DND-41 (cell line): ENCODE measurements around the gene TNFRSF12A.

Experiments
- ATAC-seq: fragments of 200-7000 bp; cut with Tn5 transposase; 3 replicates; pipeline ENCODE4 v1.9.1; 2021; ENCODE audit warnings: low read depth; ENCODE audit not compliant: insufficient read depth
- DNase-seq: peaks from one replicate; pipeline ENCODE4 v3.0.0-alpha.2; 2020
- H2AFZ ChIP-seq: 2 replicates; pipeline ENCODE4 v1.6.0; 2012; ENCODE audit warnings: low read depth, low read length
- H3K27ac ChIP-seq: 2 replicates; pipeline ENCODE4 v1.5.1; 2012; ENCODE audit warnings: low read length, inconsistent platforms
- H3K27me3 ChIP-seq: fragments of 200-600 bp; sonication (generic); 2 replicates; pipeline ENCODE4 v1.6.0; 2012; ENCODE audit warnings: low read length, mild to moderate bottlenecking, inconsistent platforms; ENCODE audit not compliant: insufficient read depth, poor library complexity
- H3K36me3 ChIP-seq: 2 replicates; pipeline ENCODE4 v1.5.1; 2012; ENCODE audit warnings: low read length, inconsistent platforms; ENCODE audit not compliant: insufficient read depth
- H3K4me1 ChIP-seq: 2 replicates; pipeline ENCODE4 v1.5.1; 2012; ENCODE audit warnings: mild to moderate bottlenecking, low read length; ENCODE audit not compliant: insufficient read depth
- H3K4me2 ChIP-seq: 2 replicates; pipeline ENCODE4 v1.6.0; 2012; ENCODE audit warnings: mild to moderate bottlenecking, moderate library complexity, low read length, inconsistent platforms; ENCODE audit not compliant: insufficient read depth
- H3K4me3 ChIP-seq, 2 experiments: fragments of 200-600 bp in 1 of 2; shearing (Covaris generic) in 1 of 2; 2 replicates each; pipeline ENCODE4 v1.5.1; 2012 to 2016; ENCODE audit warnings: inconsistent platforms in 2 of 2, low read length in 2 of 2, mild to moderate bottlenecking in 2 of 2, low read depth in 1 of 2, moderate library complexity in 1 of 2
- H3K79me2 ChIP-seq: 2 replicates; pipeline ENCODE4 v1.6.0; 2012; ENCODE audit warnings: low read length, inconsistent platforms; ENCODE audit not compliant: insufficient read depth
- H3K9ac ChIP-seq: 2 replicates; pipeline ENCODE4 v1.6.0; 2012; ENCODE audit warnings: low read depth, mild to moderate bottlenecking, inconsistent platforms, low read length, moderate library complexity
- H3K9me3 ChIP-seq: 2 replicates; pipeline ENCODE4 v1.5.1; 2012; ENCODE audit warnings: low read length, moderate library complexity, mild to moderate bottlenecking, inconsistent platforms; ENCODE audit not compliant: insufficient read depth, severe bottlenecking
- H4K20me1 ChIP-seq: 2 replicates; pipeline ENCODE4 v1.6.0; 2012; ENCODE audit warnings: low read length; ENCODE audit not compliant: insufficient read depth
- CTCF ChIP-seq: IDR thresholded peaks from 2 replicates; pipeline ENCODE4 v1.5.1; 2012; ENCODE audit warnings: borderline replicate concordance, low read length, moderate library complexity, mild to moderate bottlenecking; ENCODE audit not compliant: poor library complexity, severe bottlenecking; ENCODE audit errors: extremely low read depth
- EZH2 ChIP-seq: IDR thresholded peaks from 3 replicates; pipeline ENCODE4 v1.6.1; 2012; ENCODE audit warnings: borderline replicate concordance, low read depth, mild to moderate bottlenecking, moderate library complexity, low read length, inconsistent platforms; ENCODE audit not compliant: severe bottlenecking

The TNFRSF12A gene

GRCh38 chr16:3010510-3010909 lies 9.7 kb upstream of the TNFRSF12A start:
- Histone ChIP-seq H3K36me3 (no peaks in the 10 kb centered on the region), H3K79me2 (no peaks in the 10 kb centered on the region), H3K9ac (no peak overlapping the region), H3K4me1 (peaks cover 35% of the 10 kb centered on the region), H3K27me3 (no peaks in the 10 kb centered on the region), H3K9me3 (no peaks in the 10 kb centered on the region), H3K4me2 (no peak overlapping the region), H3K4me3 (no peak overlapping the region), H2AFZ (no peak overlapping the region), H4K20me1 (peaks cover 5% of the 10 kb centered on the region; the same call in 1 of the 2 replicates), H3K27ac (no peak overlapping the region)
- TF ChIP-seq CTCF (no peak), EZH2 (no peak)
- ATAC-seq (no peak), DNase-seq (no peak)

- H3K27ac ChIP-seq: no peak overlapping the region
- ATAC-seq: no peak
- no peak overlapping the region for H3K4me2 ChIP-seq
- H3K27me3 ChIP-seq: no peaks in the 10 kb centered on the region
- H3K9me3 ChIP-seq: no peaks in the 10 kb centered on the region
- no peak overlapping the region for H2AFZ ChIP-seq
- no peaks in the 10 kb centered on the region; the same call in 1 of the 2 replicates for H4K20me1 ChIP-seq
- no peak overlapping the region for H3K9ac ChIP-seq
- no peak for TF ChIP-seq EZH2
- TF ChIP-seq CTCF: no peak
- no peaks in the 10 kb centered on the region for H3K79me2 ChIP-seq
- H3K4me3 ChIP-seq: no peak overlapping the region
- no peak for DNase-seq
- no peaks in the 10 kb centered on the region for H3K36me3 ChIP-seq
- peaks cover 21% of the 10 kb centered on the region for H3K4me1 ChIP-seq
These were observed 7.9 kb upstream of the TNFRSF12A start for GRCh38 chr16:3012246-3012645.

- H3K79me2 ChIP-seq: no peaks in the 10 kb centered on the region
- H3K9me3 ChIP-seq: no peaks in the 10 kb centered on the region
- TF ChIP-seq EZH2 (no peak), CTCF (no peak)
- no peaks in the 10 kb centered on the region for H3K27me3 ChIP-seq
- no peak within 1 kb of the TSS for H3K4me3 ChIP-seq
- no peak for DNase-seq
- no peak within 1 kb of the TSS for H3K27ac ChIP-seq
- no peaks in the 10 kb centered on the region for H3K36me3 ChIP-seq
- H3K9ac ChIP-seq: no peak within 1 kb of the TSS
- H3K4me2 ChIP-seq: no peak within 1 kb of the TSS
- H2AFZ ChIP-seq: no peak within 1 kb of the TSS
- H4K20me1 ChIP-seq: no peaks in the 10 kb centered on the region; the same call in 1 of the 2 replicates
- ATAC-seq: no peak
- H3K4me1 ChIP-seq: peaks cover 14% of the 10 kb centered on the region
These were observed 7.2 kb upstream of the TNFRSF12A start, which contains the start of gene CLDN9 for GRCh38 chr16:3012828-3013420. Gene CLDN9 (plus strand): TSS chr16:3012923. CDS start chr16:3013363, 440 bp downstream.

GRCh38 chr16:3013491-3013951 lies 6.6 kb upstream of the TNFRSF12A start:
- H3K9me3 ChIP-seq: no peaks in the 10 kb centered on the region
- no peaks in the 10 kb centered on the region for H3K79me2 ChIP-seq
- H3K27me3 ChIP-seq: no peaks in the 10 kb centered on the region
- DNase-seq: no peak
- H3K4me1 ChIP-seq: peaks cover 8% of the 10 kb centered on the region
- no peak for TF ChIP-seq CTCF
- TF ChIP-seq EZH2: no peak
- H3K9ac ChIP-seq: no peak overlapping the region
- no peak overlapping the region for H3K27ac ChIP-seq
- ATAC-seq: no peak; the same call in 2 of the 3 replicates
- H3K36me3 ChIP-seq: no peaks in the 10 kb centered on the region
- no peak overlapping the region for H3K4me3 ChIP-seq
- no peak overlapping the region for H3K4me2 ChIP-seq
- no peak overlapping the region for H2AFZ ChIP-seq
- no peaks in the 10 kb centered on the region; the same call in 1 of the 2 replicates for H4K20me1 ChIP-seq
